Prostate gland (tissue), 2 donors: ENCODE data around the gene ARHGAP4. TPM values are rescaled to one million over a fixed set of nuclear protein-coding genes. Genes with fewer than 3 reads are reported as not detected.

Experiments
- DNase-seq: peaks from one replicate; pipeline ENCODE4 v3.0.0-alpha.2; 2019; ENCODE audit warnings: low spot score
- H3K27ac ChIP-seq, 2 donors: fragments of 200-600 bp; sonication (generic); 2 replicates each; pipeline ENCODE4 v1.5.1; 2017 to 2019
- H3K27me3 ChIP-seq: fragments of 200-600 bp; sonication (generic); replicated peaks from 2 replicates; pipeline ENCODE4 v1.5.1; 2019; ENCODE audit not compliant: insufficient read depth
- H3K36me3 ChIP-seq, 2 donors: fragments of 200-600 bp; sonication (generic); 1 replicate in 1 of 2; 2 replicates in 1 of 2; pipeline versions ENCODE4 v1.5.1 to v1.8.1; 2017 to 2019
- H3K4me1 ChIP-seq: fragments of 200-600 bp; sonication (generic); replicated peaks from 2 replicates; pipeline ENCODE4 v1.5.1; 2019
- H3K4me3 ChIP-seq, 2 donors: fragments of 200-600 bp; sonication (generic); 2 replicates each; pipeline ENCODE4 v1.5.1; 2017 to 2019
- H3K9me3 ChIP-seq: fragments of 200-600 bp; sonication (generic); 2 replicates; pipeline ENCODE4 v1.5.1; 2017
- POLR2A ChIP-seq: fragments of 450-650 bp; IDR thresholded peaks from one replicate; pipeline ENCODE4 v1.6.1; 2016; ENCODE audit warnings: antibody characterized with exemption, mild to moderate bottlenecking
- POLR2AphosphoS5 ChIP-seq: sonication (generic); formaldehyde crosslinking; IDR thresholded peaks from one replicate; pipeline ENCODE4 v1.6.1; 2017; ENCODE audit warnings: antibody characterized with exemption
- WGBS: methylation state at CpG from one replicate; pipeline ENCODE4 v1.1.5; 2018; 5-methylcytosine and 5-hydroxymethylcytosine counted together
- intact Hi-C: fragments of 100-400 bp; cut with DNase I; formaldehyde crosslinking; loops from one replicate; pipeline ENCODE4 v1.14.2; 2022
- total RNA-seq, 2 donors: library from RNA; depleted of rRNA; stranded (reverse); fragments of >200 nt; gene quantifications; one replicate each; pipeline ENCODE4 v1.1.0, GENCODE V29; 2016
- TF ChIP-seq, protein P1 (sequence below), 4 experiments: fragments of 200-600 bp in 2 of 4; fragments of 450-650 bp in 2 of 4; sonication (generic) in 2 of 4; IDR thresholded peaks; 1 replicate in 3 of 4; 2 replicates in 1 of 4; pipeline ENCODE4 v1.5.1; 2016 to 2019; ENCODE audit warnings: antibody characterized with exemption in 4 of 4, mild to moderate bottlenecking in 2 of 4, moderate library complexity in 2 of 4

The ARHGAP4 gene
- total RNA-seq, 2 donors from 2014 or later: 11.9 to 41.1 TPM

- Histone ChIP-seq H3K27me3 (no peaks in the 10 kb centered on the region), H3K9me3 (no peaks in the 10 kb centered on the region), H3K36me3 (no peaks in the 10 kb centered on the region), H3K4me3 (peak within 1 kb of the TSS; percentile 44 to 56), H3K4me1 (no peaks in the 10 kb centered on the region), H3K27ac (no peak within 1 kb of the TSS)
- no CpG with 5 or more reads among the region's 87 CpGs for WGBS
- intact Hi-C loops: no loop called here
- peak; percentile 49 for DNase-seq
- no peak for TF ChIP-seq POLR2AphosphoS5
- TF ChIP-seq, protein P1, sequence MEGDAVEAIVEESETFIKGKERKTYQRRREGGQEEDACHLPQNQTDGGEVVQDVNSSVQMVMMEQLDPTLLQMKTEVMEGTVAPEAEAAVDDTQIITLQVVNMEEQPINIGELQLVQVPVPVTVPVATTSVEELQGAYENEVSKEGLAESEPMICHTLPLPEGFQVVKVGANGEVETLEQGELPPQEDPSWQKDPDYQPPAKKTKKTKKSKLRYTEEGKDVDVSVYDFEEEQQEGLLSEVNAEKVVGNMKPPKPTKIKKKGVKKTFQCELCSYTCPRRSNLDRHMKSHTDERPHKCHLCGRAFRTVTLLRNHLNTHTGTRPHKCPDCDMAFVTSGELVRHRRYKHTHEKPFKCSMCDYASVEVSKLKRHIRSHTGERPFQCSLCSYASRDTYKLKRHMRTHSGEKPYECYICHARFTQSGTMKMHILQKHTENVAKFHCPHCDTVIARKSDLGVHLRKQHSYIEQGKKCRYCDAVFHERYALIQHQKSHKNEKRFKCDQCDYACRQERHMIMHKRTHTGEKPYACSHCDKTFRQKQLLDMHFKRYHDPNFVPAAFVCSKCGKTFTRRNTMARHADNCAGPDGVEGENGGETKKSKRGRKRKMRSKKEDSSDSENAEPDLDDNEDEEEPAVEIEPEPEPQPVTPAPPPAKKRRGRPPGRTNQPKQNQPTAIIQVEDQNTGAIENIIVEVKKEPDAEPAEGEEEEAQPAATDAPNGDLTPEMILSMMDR (IDR thresholded peaks at IDR 0.05): no peak
- no peak for TF ChIP-seq POLR2A
Observed at GRCh38 chrX:153934762-153935325, 8.8 kb upstream of the ARHGAP4 start, which contains the start of gene NAA10. Gene NAA10 (minus strand): TSS chrX:153935037. CDS start chrX:153934904, 133 bp downstream.

GRCh38 chrX:153934148-153934761 is 8.2 kb upstream of the ARHGAP4 start:
- Histone ChIP-seq H3K36me3 (no peaks in the 10 kb centered on the region), H3K4me3 (peak overlapping the region; percentile 44 to 56)

DNA sequence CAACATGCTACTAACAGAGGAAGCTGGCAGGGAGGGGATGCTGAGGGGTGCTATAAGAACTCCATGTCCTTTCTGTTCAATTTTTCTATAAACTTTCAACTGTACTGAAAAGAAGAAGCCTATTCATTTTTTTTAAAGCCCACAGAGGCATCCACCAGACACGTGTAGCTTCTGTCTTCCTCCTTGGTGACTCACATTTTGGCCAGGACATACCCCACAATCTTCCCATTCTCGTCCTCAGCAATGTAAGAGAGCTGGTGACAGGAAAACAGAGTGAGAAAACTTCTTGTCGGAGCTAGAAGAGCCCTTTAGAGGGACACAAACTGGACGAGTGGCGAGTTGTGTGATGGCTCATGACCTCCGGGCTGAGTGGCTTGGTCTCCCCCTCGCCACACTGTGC is 7.7 kb upstream of the ARHGAP4 start:
- TF ChIP-seq, protein P1 (IDR thresholded peaks at IDR 0.05): no peak
- TF ChIP-seq POLR2AphosphoS5: no peak
- no peak for TF ChIP-seq POLR2A
- Histone ChIP-seq H3K36me3 (no peaks in the 10 kb centered on the region), H3K27me3 (no peaks in the 10 kb centered on the region), H3K27ac (no peak overlapping the region), H3K4me3 (peak overlapping the region in 1 of 2 donors; percentile 56), H3K4me1 (no peaks in the 10 kb centered on the region), H3K9me3 (no peaks in the 10 kb centered on the region)
- intact Hi-C loops: no loop called here
- WGBS: 43% methylated on average over 7 of the region's 7 CpGs
- no peak for DNase-seq

More at GRCh38 chrX:153934148-153934761, 8.2 kb upstream of the ARHGAP4 start:
- intact Hi-C loops: no loop called here
- no peak for DNase-seq
- no peaks in the 10 kb centered on the region for H3K27me3 ChIP-seq
- H3K27ac ChIP-seq: no peak overlapping the region
- H3K9me3 ChIP-seq: no peaks in the 10 kb centered on the region
- 24% methylated on average over 6 of the region's 33 CpGs for WGBS
- TF ChIP-seq POLR2A: no peak
- no peak for TF ChIP-seq POLR2AphosphoS5
- TF ChIP-seq, protein P1 (IDR thresholded peaks at IDR 0.05): no peak
- no peaks in the 10 kb centered on the region for H3K4me1 ChIP-seq

GRCh38 chrX:153932220-153932915 is 6.3 kb upstream of the ARHGAP4 start:
- intact Hi-C loops: no loop called here
- no peak for DNase-seq
- no peak for TF ChIP-seq POLR2AphosphoS5
- TF ChIP-seq POLR2A: no peak
- TF ChIP-seq, protein P1 (IDR thresholded peaks at IDR 0.05): no peak

More at GRCh38 chrX:153932220-153932915, 6.3 kb upstream of the ARHGAP4 start:
- no peaks in the 10 kb centered on the region for H3K27me3 ChIP-seq
- H3K27ac ChIP-seq: no peak overlapping the region
- 94% methylated on average over 9 of the region's 13 CpGs for WGBS
- H3K4me3 ChIP-seq: no peak overlapping the region
- no peaks in the 10 kb centered on the region for H3K9me3 ChIP-seq
- H3K36me3 ChIP-seq: no peaks in the 10 kb centered on the region
- H3K4me1 ChIP-seq: no peaks in the 10 kb centered on the region
